GM23338 (cell line): ENCODE measurements around the gene HIVEP1.

Experiments
- CREB1 ChIP-seq: fragments of 250-450 bp; sonication (Bioruptor Pico); IDR thresholded peaks from 2 replicates; pipeline ENCODE4 v1.5.0; 2020; ENCODE audit warnings: low read depth, mild to moderate bottlenecking, moderate library complexity
- EZH2 ChIP-seq: fragments of 200-600 bp; sonication (generic); IDR thresholded peaks from one replicate; pipeline ENCODE4 v1.8.0; 2017; ENCODE audit warnings: antibody characterized with exemption, mild to moderate bottlenecking, low read depth; ENCODE audit not compliant: unreplicated experiment
- EZH2phosphoT487 ChIP-seq: fragments of 200-600 bp; sonication (generic); IDR thresholded peaks from one replicate; pipeline ENCODE4 v1.8.1; 2018; ENCODE audit warnings: antibody characterized with exemption; ENCODE audit not compliant: unreplicated experiment
- JUNB ChIP-seq: IDR thresholded peaks from one replicate; pipeline ENCODE4 v1.6.1; 2016; ENCODE audit warnings: antibody characterized with exemption; ENCODE audit not compliant: unreplicated experiment
- NANOG ChIP-seq: IDR thresholded peaks from 2 replicates; pipeline ENCODE4 v1.6.1; 2016; ENCODE audit warnings: antibody characterized with exemption, borderline replicate concordance
- POLR2AphosphoS5 ChIP-seq: IDR thresholded peaks from 2 replicates; pipeline ENCODE4 v1.6.1; 2016; ENCODE audit warnings: antibody characterized with exemption, low read depth
- STAT1 ChIP-seq: IDR thresholded peaks from one replicate; pipeline ENCODE4 v1.6.1; 2016; ENCODE audit warnings: antibody characterized with exemption; ENCODE audit not compliant: unreplicated experiment
- ZNF114 ChIP-seq: fragments of 250-450 bp; sonication (Bioruptor Pico); IDR thresholded peaks from 2 replicates; pipeline ENCODE4 v1.5.0; 2020; ENCODE audit warnings: mild to moderate bottlenecking, moderate library complexity
- ZNF331 ChIP-seq: fragments of 250-450 bp; sonication (Bioruptor Pico); IDR thresholded peaks from 2 replicates; pipeline ENCODE4 v1.5.0; 2020; ENCODE audit warnings: low read depth, mild to moderate bottlenecking, moderate library complexity
- ZNF462 ChIP-seq: fragments of 250-450 bp; sonication (Bioruptor Pico); IDR thresholded peaks from 2 replicates; pipeline ENCODE4 v1.5.0; 2020; ENCODE audit warnings: mild to moderate bottlenecking, moderate library complexity
- TF ChIP-seq, protein P1 (sequence below), 2 experiments: fragments of 200-600 bp in 1 of 2; sonication (generic) in 1 of 2; conservative IDR thresholded peaks; 2 replicates each; pipeline versions ENCODE4 v1.5.1 to v1.6.1; 2016 to 2017; ENCODE audit warnings: antibody characterized with exemption in 2 of 2, low read depth in 2 of 2, mild to moderate bottlenecking in 2 of 2, moderate library complexity in 1 of 2
- TF ChIP-seq, protein P2 (sequence below): IDR thresholded peaks from one replicate; pipeline ENCODE4 v1.6.1; 2018; ENCODE audit warnings: antibody characterized with exemption; ENCODE audit not compliant: unreplicated experiment
- TF ChIP-seq, protein P3 (sequence below): IDR thresholded peaks from 2 replicates; pipeline ENCODE4 v1.6.1; 2016; ENCODE audit warnings: antibody characterized with exemption

DNA sequence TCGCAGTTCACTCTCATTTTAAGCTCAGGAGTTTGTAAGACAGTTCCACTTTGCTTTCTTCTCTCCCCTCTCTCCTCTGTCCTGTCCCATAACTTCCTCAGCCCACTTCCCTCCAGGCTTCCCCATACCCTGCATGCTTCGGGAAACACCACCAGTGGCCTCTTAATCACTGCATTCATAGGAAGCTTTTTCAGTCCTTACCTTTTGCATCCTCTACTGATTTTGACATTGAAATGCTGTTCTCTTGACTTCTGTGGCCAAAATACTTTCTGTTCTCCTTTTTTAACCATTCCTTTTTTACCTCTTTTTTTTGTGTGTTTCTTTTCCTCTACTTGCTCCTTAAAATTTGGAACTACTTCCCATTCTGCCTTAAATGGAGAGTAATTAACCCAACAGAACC lies 69.7 kb downstream of the HIVEP1 start:
- no peak for TF ChIP-seq POLR2AphosphoS5
- TF ChIP-seq ZNF114 (CRISPR knock-in tag): no peak
- TF ChIP-seq, protein P1, sequence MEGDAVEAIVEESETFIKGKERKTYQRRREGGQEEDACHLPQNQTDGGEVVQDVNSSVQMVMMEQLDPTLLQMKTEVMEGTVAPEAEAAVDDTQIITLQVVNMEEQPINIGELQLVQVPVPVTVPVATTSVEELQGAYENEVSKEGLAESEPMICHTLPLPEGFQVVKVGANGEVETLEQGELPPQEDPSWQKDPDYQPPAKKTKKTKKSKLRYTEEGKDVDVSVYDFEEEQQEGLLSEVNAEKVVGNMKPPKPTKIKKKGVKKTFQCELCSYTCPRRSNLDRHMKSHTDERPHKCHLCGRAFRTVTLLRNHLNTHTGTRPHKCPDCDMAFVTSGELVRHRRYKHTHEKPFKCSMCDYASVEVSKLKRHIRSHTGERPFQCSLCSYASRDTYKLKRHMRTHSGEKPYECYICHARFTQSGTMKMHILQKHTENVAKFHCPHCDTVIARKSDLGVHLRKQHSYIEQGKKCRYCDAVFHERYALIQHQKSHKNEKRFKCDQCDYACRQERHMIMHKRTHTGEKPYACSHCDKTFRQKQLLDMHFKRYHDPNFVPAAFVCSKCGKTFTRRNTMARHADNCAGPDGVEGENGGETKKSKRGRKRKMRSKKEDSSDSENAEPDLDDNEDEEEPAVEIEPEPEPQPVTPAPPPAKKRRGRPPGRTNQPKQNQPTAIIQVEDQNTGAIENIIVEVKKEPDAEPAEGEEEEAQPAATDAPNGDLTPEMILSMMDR (conservative IDR thresholded peaks at IDR 0.05; ENCODE audit: low read depth in 2 of 2): no peak
- no peak for TF ChIP-seq EZH2
- TF ChIP-seq, protein P2, sequence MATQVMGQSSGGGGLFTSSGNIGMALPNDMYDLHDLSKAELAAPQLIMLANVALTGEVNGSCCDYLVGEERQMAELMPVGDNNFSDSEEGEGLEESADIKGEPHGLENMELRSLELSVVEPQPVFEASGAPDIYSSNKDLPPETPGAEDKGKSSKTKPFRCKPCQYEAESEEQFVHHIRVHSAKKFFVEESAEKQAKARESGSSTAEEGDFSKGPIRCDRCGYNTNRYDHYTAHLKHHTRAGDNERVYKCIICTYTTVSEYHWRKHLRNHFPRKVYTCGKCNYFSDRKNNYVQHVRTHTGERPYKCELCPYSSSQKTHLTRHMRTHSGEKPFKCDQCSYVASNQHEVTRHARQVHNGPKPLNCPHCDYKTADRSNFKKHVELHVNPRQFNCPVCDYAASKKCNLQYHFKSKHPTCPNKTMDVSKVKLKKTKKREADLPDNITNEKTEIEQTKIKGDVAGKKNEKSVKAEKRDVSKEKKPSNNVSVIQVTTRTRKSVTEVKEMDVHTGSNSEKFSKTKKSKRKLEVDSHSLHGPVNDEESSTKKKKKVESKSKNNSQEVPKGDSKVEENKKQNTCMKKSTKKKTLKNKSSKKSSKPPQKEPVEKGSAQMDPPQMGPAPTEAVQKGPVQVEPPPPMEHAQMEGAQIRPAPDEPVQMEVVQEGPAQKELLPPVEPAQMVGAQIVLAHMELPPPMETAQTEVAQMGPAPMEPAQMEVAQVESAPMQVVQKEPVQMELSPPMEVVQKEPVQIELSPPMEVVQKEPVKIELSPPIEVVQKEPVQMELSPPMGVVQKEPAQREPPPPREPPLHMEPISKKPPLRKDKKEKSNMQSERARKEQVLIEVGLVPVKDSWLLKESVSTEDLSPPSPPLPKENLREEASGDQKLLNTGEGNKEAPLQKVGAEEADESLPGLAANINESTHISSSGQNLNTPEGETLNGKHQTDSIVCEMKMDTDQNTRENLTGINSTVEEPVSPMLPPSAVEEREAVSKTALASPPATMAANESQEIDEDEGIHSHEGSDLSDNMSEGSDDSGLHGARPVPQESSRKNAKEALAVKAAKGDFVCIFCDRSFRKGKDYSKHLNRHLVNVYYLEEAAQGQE: no peak
- TF ChIP-seq EZH2phosphoT487: no peak
- no peak for TF ChIP-seq JUNB
- no peak for TF ChIP-seq CREB1 (CRISPR knock-in tag)
- TF ChIP-seq, protein P3, sequence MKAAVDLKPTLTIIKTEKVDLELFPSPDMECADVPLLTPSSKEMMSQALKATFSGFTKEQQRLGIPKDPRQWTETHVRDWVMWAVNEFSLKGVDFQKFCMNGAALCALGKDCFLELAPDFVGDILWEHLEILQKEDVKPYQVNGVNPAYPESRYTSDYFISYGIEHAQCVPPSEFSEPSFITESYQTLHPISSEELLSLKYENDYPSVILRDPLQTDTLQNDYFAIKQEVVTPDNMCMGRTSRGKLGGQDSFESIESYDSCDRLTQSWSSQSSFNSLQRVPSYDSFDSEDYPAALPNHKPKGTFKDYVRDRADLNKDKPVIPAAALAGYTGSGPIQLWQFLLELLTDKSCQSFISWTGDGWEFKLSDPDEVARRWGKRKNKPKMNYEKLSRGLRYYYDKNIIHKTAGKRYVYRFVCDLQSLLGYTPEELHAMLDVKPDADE: no peak
- TF ChIP-seq STAT1: no peak
- no peak for TF ChIP-seq NANOG
- TF ChIP-seq ZNF462: no peak
- no peak for TF ChIP-seq ZNF331 (CRISPR knock-in tag)
